Subcutaneous abdominal adipose tissue (tissue), 5 donors: ENCODE measurements around the gene FAM107B.

ENCODE experiments used
- H3K27ac ChIP-seq: one replicate; pipeline ENCODE4 v1.7.0; 2013; ENCODE audit warnings: low read depth, mild to moderate bottlenecking, inconsistent platforms, low read length, moderate library complexity
- H3K27me3 ChIP-seq, 5 donors: one replicate each; pipeline ENCODE4 v1.7.0; 2013; ENCODE audit warnings: low read length in 5 of 5, inconsistent platforms in 1 of 5; ENCODE audit not compliant: control insufficient read depth in 5 of 5, insufficient read depth in 4 of 5
- H3K36me3 ChIP-seq, 5 donors: one replicate each; pipeline ENCODE4 v1.7.0; 2013; ENCODE audit warnings: low read length in 5 of 5; ENCODE audit not compliant: control insufficient read depth in 5 of 5, insufficient read depth in 5 of 5
- H3K4me1 ChIP-seq, 5 donors: one replicate each; pipeline ENCODE4 v1.7.0; 2013; ENCODE audit warnings: low read length in 5 of 5, mild to moderate bottlenecking in 3 of 5, moderate library complexity in 1 of 5; ENCODE audit not compliant: control insufficient read depth in 5 of 5, insufficient read depth in 5 of 5
- H3K4me3 ChIP-seq, 5 donors: one replicate each; pipeline ENCODE4 v1.7.0; 2013; ENCODE audit warnings: low read length in 5 of 5, low read depth in 1 of 5
- H3K9ac ChIP-seq, 5 donors: one replicate each; pipeline ENCODE4 v1.7.0; 2013; ENCODE audit warnings: low read length in 5 of 5, mild to moderate bottlenecking in 4 of 5, moderate library complexity in 3 of 5
- H3K9me3 ChIP-seq, 5 donors: one replicate each; pipeline ENCODE4 v1.7.0; 2013; ENCODE audit warnings: low read length in 5 of 5; ENCODE audit not compliant: control insufficient read depth in 5 of 5
- donor health status: healthy.
- donor health status: healthy.
- donor health status: healthy.
- donor health status: healthy.
- donor health status: healthy.

The FAM107B gene

GRCh38 chr10:14608381-14609001 is 166.2 kb downstream of the FAM107B start:
- H3K27ac ChIP-seq, result no peak overlapping the region
- peaks cover 2 to 22% (median 17%) of the 10 kb centered on the region in 5 donors for H3K4me1 ChIP-seq
- no peaks in the 10 kb centered on the region for H3K9me3 ChIP-seq
- no peaks in the 10 kb centered on the region for H3K36me3 ChIP-seq
- no peak overlapping the region for H3K4me3 ChIP-seq
- no peak overlapping the region for H3K9ac ChIP-seq
- H3K27me3 ChIP-seq, result no peaks in the 10 kb centered on the region

DNA sequence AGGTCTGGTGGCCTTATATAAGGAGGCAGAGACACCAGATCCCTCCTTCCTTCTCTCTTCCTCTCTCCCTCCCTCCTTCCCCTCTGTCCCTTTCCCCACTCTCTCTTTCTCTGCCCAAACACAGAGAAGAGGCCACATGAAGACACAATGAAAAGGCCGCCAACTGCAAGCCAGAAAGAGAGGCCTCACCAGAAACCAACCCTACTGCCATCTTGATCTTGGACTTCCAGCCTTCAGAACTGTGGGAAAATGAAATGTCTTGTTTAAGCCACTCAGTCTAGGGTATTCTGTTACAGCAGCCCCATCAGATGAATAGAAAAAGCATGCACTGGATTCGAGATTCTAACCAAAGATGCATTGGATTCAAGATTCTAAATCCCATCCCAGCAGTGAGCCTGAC is 168.1 kb downstream of the FAM107B start:
- Histone ChIP-seq H3K36me3 (no peaks in the 10 kb centered on the region), H3K27ac (no peak overlapping the region), H3K4me3 (no peak overlapping the region), H3K9me3 (no peaks in the 10 kb centered on the region), H3K4me1 (peaks cover 5 to 37% (median 33%) of the 10 kb centered on the region in 5 donors), H3K27me3 (no peaks in the 10 kb centered on the region), H3K9ac (no peak overlapping the region)

DNA sequence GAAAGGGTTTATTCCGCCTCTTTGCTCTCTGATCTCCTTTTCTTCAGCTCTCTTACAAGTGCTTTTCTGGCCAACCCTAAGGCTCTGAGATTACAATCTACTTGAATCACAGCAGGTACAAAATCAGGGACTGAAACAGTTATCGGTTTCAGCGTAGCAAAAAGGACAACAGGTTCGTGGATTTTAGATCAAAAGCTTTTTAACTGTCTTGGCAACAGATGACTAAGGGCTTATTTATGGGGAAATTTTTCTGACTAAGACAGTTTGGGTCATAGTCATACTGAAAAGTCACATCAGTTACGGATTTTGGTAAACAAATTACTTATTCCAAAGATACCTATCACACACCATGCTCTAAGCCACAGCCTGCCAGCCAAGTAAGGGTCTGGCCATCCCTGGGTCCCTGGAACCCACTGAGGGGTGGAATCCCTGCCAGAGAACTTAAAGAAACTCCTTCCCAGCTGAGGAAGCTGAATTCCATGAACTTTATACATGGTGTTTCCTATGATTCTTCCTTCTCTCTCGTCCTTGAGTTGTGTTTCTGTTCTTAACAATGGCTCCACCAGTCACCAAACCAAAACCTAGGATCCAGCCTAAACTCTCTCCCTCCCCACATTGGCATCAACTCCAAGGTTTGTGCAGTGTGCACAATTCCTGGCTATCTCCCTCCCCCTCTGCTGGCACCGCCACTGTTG is 169.3 kb downstream of the FAM107B start:
- Histone ChIP-seq H3K9ac (peak overlapping the region in 3 of 5 donors; percentile 80 to 92 (median 82)), H3K4me1 (peaks cover 7 to 41% (median 39%) of the 10 kb centered on the region in 5 donors), H3K4me3 (peak overlapping the region; percentile 65 to 83 (median 75)), H3K36me3 (peaks cover 0 to 9% (median 7%) of the 10 kb centered on the region in 5 donors), H3K9me3 (no peaks in the 10 kb centered on the region), H3K27me3 (no peaks in the 10 kb centered on the region), H3K27ac (peak overlapping the region; percentile 98)

DNA sequence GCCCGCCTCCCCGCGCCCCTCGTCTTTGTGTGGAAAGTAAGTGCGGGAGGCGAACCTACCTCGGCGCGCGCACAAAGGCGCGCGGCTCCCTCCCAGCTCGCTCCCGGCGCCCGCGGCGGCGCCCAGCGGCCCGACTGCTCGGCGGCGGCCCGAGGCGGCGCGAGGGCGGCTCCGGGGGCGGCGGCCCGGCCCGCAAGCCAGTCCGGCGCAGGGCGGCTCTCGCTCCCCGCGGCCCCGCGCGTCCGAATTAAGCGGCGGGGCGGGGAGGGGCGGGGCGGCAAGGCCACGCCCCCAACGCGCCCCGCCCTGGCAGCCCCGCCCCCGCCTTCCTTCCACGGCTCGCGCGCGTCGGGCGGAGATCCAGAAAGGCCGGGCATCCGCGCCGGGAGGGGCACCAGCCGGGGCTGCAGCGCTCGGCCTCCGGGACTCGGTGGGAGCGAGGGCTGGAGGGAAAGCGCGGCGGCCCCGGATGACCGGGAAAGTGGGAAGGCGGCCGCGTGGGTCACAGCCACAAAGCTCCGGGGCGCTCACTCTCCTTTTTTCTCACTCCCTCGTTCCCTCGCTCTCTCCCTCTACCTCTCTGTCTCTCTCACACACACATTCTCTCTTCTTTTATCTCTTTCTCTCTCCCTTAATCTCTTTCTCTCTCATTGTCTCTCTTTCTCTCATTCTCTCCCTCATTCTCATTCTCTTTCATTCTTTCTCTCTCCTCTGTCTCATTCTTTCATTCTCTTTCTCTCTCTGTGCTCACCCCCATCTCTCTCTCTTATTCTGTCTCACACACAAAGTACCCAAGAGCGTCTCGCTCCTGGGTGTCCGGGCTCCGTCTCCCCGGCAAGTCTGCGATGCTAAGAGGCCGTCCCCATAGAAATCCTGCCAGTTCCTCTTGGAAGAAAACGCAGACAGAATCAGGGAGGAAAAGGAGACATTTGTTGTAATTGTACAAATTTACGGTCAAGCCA is 170.2 kb downstream of the FAM107B start:
- H3K27me3 ChIP-seq, result no peaks in the 10 kb centered on the region
- peak overlapping the region; percentile 45 to 92 (median 81) for H3K9ac ChIP-seq
- H3K4me1 ChIP-seq, result peaks cover 7 to 37% (median 34%) of the 10 kb centered on the region in 5 donors
- peak overlapping the region; percentile 98 for H3K27ac ChIP-seq
- H3K9me3 ChIP-seq, result no peaks in the 10 kb centered on the region
- peak overlapping the region; percentile 71 to 91 (median 81) for H3K4me3 ChIP-seq
- peaks cover 0 to 14% (median 7%) of the 10 kb centered on the region in 5 donors for H3K36me3 ChIP-seq

DNA sequence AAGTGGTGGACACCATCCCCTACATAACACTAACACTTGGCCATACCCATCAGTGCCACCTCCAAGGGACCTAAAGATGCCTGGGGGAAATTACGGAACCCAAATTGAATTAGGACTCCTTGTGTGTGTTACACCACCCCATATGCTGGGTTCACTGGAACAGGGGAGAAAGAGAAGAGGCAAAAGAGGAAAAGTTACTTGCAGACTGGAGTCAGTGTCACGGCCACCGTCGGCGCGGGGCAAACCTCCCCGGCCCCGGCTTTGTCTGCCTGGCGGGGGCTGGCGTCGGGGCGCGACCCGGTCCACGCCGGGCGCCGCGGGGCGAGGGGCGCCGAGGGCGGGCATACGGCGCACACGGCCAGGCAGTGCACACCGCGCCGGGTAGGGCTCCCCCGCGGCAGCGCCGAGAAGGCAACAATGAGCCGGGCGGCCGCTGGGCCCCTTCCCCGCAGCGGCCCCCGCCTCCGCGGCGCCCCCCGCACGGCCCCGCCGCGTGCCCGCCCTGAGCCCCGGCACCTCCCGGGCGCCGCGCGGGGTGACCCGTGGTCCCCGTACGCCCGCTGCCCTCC is 171.1 kb downstream of the FAM107B start:
- H3K9ac ChIP-seq, result peak overlapping the region; percentile 50 to 84 (median 65)
- peak overlapping the region; percentile 62 for H3K27ac ChIP-seq
- H3K9me3 ChIP-seq, result no peaks in the 10 kb centered on the region
- H3K4me3 ChIP-seq, result peak overlapping the region; percentile 71 to 91 (median 81)
- no peaks in the 10 kb centered on the region for H3K27me3 ChIP-seq
- H3K36me3 ChIP-seq, result peaks cover 3 to 21% (median 14%) of the 10 kb centered on the region in 5 donors
- peaks cover 7 to 37% (median 31%) of the 10 kb centered on the region in 5 donors for H3K4me1 ChIP-seq

DNA sequence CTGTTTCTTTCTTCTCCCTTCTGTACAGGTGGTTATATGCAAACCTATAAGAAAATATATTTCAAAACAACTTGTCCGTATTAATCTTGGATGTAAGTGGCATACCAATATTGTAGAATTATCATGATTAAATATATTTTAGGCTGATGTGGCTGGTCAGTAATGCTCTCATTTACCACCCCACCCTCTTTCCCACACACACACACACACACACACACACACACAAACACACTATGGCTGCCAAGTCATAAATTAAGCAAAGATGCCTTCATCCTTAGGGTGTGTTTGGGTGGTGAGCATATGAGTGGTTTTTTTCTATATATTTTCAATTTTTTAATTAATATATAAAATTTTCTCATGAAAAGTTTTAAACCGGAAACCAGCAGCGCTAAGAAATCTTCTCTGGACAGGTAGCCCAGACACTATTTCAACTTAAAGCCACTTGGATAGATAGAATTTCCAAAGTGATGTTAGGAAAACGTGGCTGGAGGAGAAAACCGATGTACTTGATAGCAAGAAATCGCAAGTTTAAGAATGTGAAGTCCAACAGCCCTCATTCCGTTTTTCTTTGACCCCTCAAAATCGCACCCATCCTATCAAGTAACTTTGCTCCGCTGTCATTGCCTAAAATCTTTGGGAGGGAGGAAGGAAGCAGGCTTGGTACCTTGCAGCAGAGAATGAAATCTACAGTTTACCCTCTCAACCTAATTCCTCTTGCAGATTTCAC is 171.7 kb downstream of the FAM107B start:
- H3K27me3 ChIP-seq, result no peaks in the 10 kb centered on the region
- peak overlapping the region; percentile 50 to 84 (median 65) for H3K9ac ChIP-seq
- H3K4me1 ChIP-seq, result peaks cover 7 to 37% (median 34%) of the 10 kb centered on the region in 5 donors
- H3K27ac ChIP-seq, result peak overlapping the region; percentile 62
- H3K9me3 ChIP-seq, result no peaks in the 10 kb centered on the region
- peaks cover 9 to 27% (median 21%) of the 10 kb centered on the region in 5 donors for H3K36me3 ChIP-seq
- peak overlapping the region; percentile 71 to 91 (median 81) for H3K4me3 ChIP-seq

DNA sequence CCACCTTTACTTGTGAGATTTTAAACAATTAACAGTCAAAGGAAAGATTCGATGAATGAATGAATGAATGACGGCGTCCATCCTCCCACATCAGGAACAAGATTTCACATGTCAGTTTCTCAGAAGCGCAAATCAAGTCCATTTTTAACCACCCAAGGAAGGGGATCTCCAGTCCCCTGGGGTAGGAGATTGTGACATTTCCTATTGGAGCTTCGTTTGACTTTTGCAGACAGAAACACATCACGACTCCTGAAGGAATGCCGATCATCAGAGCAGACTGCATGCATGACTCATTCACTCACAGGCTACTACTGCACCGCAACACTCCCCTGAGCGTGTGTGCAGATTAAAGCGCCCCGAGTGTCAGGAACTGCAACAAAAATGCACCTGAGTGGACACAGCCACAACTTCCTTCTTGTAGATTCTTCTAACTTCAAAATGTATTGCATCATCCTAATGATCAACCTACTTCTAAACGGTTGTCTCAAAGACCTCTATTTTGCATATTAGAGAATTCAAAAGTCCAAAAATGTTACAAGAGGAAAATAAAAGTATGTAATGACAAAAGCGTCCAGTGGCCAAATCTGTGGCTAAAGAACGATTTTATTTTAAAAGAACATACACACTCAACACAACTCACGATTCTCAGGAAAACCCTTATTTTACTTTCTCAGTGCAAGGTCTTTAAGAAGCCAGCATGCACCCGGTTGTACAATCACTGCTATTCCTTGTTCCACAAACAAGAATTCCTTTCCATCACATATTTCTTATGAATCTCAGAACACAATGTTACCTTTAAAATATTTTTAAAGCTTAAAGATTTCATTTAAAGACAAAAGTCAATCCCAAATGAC is 172.6 kb downstream of the FAM107B start:
- Histone ChIP-seq H3K9ac (peak overlapping the region in 1 of 5 donors; percentile 80), H3K4me1 (peaks cover 7 to 37% (median 34%) of the 10 kb centered on the region in 5 donors), H3K9me3 (no peaks in the 10 kb centered on the region), H3K36me3 (peaks cover 10 to 33% (median 22%) of the 10 kb centered on the region in 5 donors), H3K27ac (peak overlapping the region; percentile 59), H3K27me3 (no peaks in the 10 kb centered on the region), H3K4me3 (peak overlapping the region; percentile 64 to 91 (median 74))

DNA sequence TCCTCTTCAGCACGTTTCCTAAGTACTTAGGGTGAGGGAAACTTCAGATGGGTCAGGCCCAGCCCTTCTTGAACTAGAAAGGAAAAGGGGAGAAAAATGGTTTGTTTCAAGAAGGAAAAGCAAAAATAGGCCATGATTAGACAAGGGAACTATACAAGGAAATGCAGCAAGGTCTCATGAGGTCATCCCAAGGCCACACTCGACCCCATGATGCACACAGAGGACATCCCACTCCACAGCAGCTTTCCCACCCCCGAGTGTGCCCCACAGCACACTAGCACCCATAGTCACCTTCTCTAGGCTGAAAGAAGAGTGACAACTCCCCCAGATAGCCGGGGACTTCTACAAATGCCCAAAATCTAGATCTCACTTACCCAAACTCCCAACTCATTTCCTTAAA is 173.4 kb downstream of the FAM107B start:
- Histone ChIP-seq H3K27ac (peak overlapping the region; percentile 59), H3K9ac (peak overlapping the region in 2 of 5 donors; percentile 8 to 54), H3K4me1 (peaks cover 7 to 37% (median 34%) of the 10 kb centered on the region in 5 donors), H3K4me3 (peak overlapping the region in 2 of 5 donors; percentile 64 to 91), H3K36me3 (peaks cover 10 to 37% (median 22%) of the 10 kb centered on the region in 5 donors), H3K9me3 (no peaks in the 10 kb centered on the region), H3K27me3 (no peaks in the 10 kb centered on the region)
